ENCODE data around the gene CEL.
"Not testable (repeated sequence)": the region's sequence is repeated elsewhere in the genome, so short reads cannot be mapped to it uniquely, and the experiment has no call there.

Gene CEL

GRCh38 chr9:133086212-133086860, 24.6 kb downstream of the CEL start:
- DNase-seq (ENCODE audit: low read depth) = not testable (repeated sequence)

- no peak for DNase-seq (ENCODE audit: low read depth)
These were observed 25.1 kb downstream of the CEL start for GRCh38 chr9:133086894-133087293.

- DNase-seq (ENCODE audit: low read depth) = no peak
These were observed 25.8 kb downstream of the CEL start for GRCh38 chr9:133087429-133088145.

GRCh38 chr9:133088146-133088750, 26.5 kb downstream of the CEL start:
- DNase-seq (ENCODE audit: low read depth) = no peak

GRCh38 chr9:133088756-133089155, 27.0 kb downstream of the CEL start:
- DNase-seq (ENCODE audit: low read depth) = no peak

GRCh38 chr9:133089271-133089671, 27.5 kb downstream of the CEL start:
- no peak for DNase-seq (ENCODE audit: low read depth)

GRCh38 chr9:133090187-133090586, 28.4 kb downstream of the CEL start:
- no peak for DNase-seq (ENCODE audit: low read depth)

- DNase-seq (ENCODE audit: low read depth) = no peak
These were observed 29.1 kb downstream of the CEL start for GRCh38 chr9:133090752-133091385.

GRCh38 chr9:133094351-133094750, 32.6 kb downstream of the CEL start:
- not testable (repeated sequence) for DNase-seq (ENCODE audit: low read depth)

- DNase-seq (ENCODE audit: low read depth) = no peak
These were observed 33.1 kb downstream of the CEL start for GRCh38 chr9:133094842-133095393.

- no peak for DNase-seq (ENCODE audit: low read depth)
These were observed 36.4 kb downstream of the CEL start for GRCh38 chr9:133098104-133098754.

GRCh38 chr9:133098871-133099270, 37.1 kb downstream of the CEL start:
- DNase-seq (ENCODE audit: low read depth) = no peak

GRCh38 chr9:133099726-133100505, 38.1 kb downstream of the CEL start:
- no peak for DNase-seq (ENCODE audit: low read depth)

GRCh38 chr9:133100506-133101355, 39.0 kb downstream of the CEL start:
- DNase-seq (ENCODE audit: low read depth) = no peak

- DNase-seq (ENCODE audit: low read depth) = no peak
These were observed 39.8 kb downstream of the CEL start for GRCh38 chr9:133101356-133102189.

- no peak for DNase-seq (ENCODE audit: low read depth)
These were observed 40.6 kb downstream of the CEL start for GRCh38 chr9:133102190-133103021.

- DNase-seq (ENCODE audit: low read depth) = peak; percentile 37
These were observed 41.6 kb downstream of the CEL start for GRCh38 chr9:133103183-133103986.

Data from activated T-cell treated with anti-CD3 and anti-CD28 coated beads for 24 hours (primary cell).